Muscle layer of colon (tissue), 2 donors: Measurements from ENCODE around the gene MAP3K14.

ENCODE experiments used
- H3K27ac ChIP-seq: one replicate; pipeline ENCODE4 v1.7.0; 2013; ENCODE audit warnings: low read depth, mild to moderate bottlenecking, low read length, moderate library complexity
- H3K27me3 ChIP-seq, 2 donors: one replicate each; pipeline ENCODE4 v1.7.0; 2013; ENCODE audit warnings: low read length in 2 of 2, mild to moderate bottlenecking in 2 of 2; ENCODE audit not compliant: insufficient read depth in 2 of 2, control insufficient read depth in 1 of 2
- H3K36me3 ChIP-seq: one replicate; pipeline ENCODE4 v1.7.0; 2013; ENCODE audit warnings: mild to moderate bottlenecking, low read length; ENCODE audit not compliant: insufficient read depth
- H3K4me1 ChIP-seq: one replicate; pipeline ENCODE4 v1.7.0; 2013; ENCODE audit warnings: mild to moderate bottlenecking, low read length; ENCODE audit not compliant: insufficient read depth
- H3K4me3 ChIP-seq, 2 donors: one replicate each; pipeline ENCODE4 v1.7.0; 2013; ENCODE audit warnings: low read length in 2 of 2, low read depth in 1 of 2, mild to moderate bottlenecking in 1 of 2, moderate library complexity in 1 of 2
- H3K9ac ChIP-seq: one replicate; pipeline ENCODE4 v1.7.0; 2013; ENCODE audit warnings: low read length
- H3K9me3 ChIP-seq: one replicate; pipeline ENCODE4 v1.7.0; 2013; ENCODE audit warnings: mild to moderate bottlenecking, low read length
- donor health status: abdominal sarcoma.
- donor health status: Adenocarcinoma of cecum.

The MAP3K14 gene

GRCh38 chr17:45244725-45245656, 71.8 kb downstream of the MAP3K14 start:
- Histone ChIP-seq H3K36me3 (peaks cover 6% of the 10 kb centered on the region), H3K27me3 (peaks cover 6 to 16% of the 10 kb centered on the region in 2 donors), H3K27ac (no peak overlapping the region), H3K9ac (no peak overlapping the region), H3K4me1 (peaks cover 13% of the 10 kb centered on the region), H3K4me3 (no peak overlapping the region), H3K9me3 (no peaks in the 10 kb centered on the region)

DNA sequence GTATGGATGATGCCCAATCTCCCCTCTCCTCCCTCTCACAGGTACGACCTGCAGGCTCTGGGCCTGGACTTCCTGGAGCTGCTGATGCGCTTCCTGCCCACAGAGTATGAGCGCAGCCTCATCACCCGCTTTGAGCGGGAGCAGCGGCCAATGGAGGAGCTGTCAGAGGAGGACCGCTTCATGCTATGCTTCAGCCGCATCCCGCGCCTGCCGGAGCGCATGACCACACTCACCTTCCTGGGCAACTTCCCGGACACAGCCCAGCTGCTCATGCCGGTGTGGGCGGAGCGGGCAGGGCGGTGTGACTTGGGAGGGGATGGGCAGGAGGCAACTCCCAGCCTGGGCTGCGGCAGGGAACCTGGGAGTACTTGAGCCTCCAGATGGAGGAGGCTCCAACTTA, 73.1 kb downstream of the MAP3K14 start:
- H3K27ac ChIP-seq: no peak overlapping the region
- peaks cover 6 to 28% of the 10 kb centered on the region in 2 donors for H3K27me3 ChIP-seq
- H3K36me3 ChIP-seq: peaks cover 6% of the 10 kb centered on the region

DNA sequence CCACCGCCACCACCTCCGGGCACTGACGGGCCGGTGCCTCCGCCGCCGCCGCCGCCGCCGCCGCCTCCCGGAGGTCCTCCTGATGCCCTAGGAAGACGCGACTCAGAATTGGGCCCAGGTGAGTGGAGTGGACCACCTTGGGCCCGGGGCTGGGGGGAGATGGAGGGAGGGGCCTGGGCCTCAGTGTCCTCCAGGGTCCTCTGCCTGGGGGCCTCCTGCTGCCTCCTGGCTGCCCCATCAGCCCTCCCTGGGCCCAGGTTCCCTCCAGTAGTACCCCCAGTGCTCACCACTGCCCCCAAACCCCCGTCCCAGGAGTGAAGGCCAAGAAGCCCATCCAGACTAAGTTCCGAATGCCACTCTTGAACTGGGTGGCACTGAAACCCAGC, 74.8 kb downstream of the MAP3K14 start:
- H3K4me3 ChIP-seq: no peak overlapping the region
- peaks cover 13% of the 10 kb centered on the region for H3K4me1 ChIP-seq
- peaks cover 6 to 37% of the 10 kb centered on the region in 2 donors for H3K27me3 ChIP-seq
- peaks cover 6% of the 10 kb centered on the region for H3K36me3 ChIP-seq
- H3K9me3 ChIP-seq: no peaks in the 10 kb centered on the region
- H3K9ac ChIP-seq: no peak overlapping the region
- H3K27ac ChIP-seq: no peak overlapping the region

More for the DNA sequence above, 73.1 kb downstream of the MAP3K14 start:
- Histone ChIP-seq H3K4me3 (no peak overlapping the region), H3K9me3 (no peaks in the 10 kb centered on the region), H3K4me1 (peaks cover 13% of the 10 kb centered on the region), H3K9ac (no peak overlapping the region)

DNA sequence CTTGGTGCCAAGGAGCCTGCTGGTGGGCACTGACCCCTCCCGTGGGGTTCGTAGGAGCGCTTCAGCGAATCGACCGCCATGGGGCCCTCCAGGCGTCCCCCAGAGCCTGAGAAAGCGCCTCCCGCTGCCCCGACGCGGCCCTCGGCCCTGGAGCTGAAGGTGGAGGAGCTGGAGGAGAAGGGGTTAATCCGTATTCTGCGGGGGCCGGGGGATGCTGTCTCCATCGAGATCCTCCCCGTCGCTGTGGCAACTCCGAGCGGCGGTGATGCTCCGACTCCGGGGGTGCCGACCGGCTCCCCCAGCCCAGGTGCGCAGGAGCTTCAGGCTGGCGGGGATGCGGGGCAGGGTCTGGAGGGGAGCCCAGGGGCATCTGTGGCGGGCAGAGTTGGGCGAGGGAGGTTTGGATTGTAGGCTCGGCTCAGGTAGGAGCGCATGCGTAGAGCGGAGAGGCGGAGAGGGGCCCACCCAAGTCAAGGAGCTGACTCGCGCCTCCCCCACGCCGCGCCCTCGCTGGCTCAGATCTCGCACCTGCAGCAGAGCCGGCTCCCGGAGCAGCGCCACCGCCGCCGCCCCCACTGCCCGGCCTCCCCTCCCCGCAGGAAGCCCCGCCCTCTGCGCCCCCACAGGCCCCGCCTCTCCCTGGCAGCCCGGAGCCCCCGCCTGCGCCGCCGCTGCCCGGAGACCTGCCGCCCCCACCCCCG, 75.3 kb downstream of the MAP3K14 start:
- H3K4me1 ChIP-seq: peaks cover 7% of the 10 kb centered on the region
- peaks cover 6 to 37% of the 10 kb centered on the region in 2 donors for H3K27me3 ChIP-seq
- no peak overlapping the region for H3K27ac ChIP-seq
- peaks cover 6% of the 10 kb centered on the region for H3K36me3 ChIP-seq
- no peak overlapping the region for H3K4me3 ChIP-seq
- H3K9me3 ChIP-seq: no peaks in the 10 kb centered on the region
- H3K9ac ChIP-seq: no peak overlapping the region

DNA sequence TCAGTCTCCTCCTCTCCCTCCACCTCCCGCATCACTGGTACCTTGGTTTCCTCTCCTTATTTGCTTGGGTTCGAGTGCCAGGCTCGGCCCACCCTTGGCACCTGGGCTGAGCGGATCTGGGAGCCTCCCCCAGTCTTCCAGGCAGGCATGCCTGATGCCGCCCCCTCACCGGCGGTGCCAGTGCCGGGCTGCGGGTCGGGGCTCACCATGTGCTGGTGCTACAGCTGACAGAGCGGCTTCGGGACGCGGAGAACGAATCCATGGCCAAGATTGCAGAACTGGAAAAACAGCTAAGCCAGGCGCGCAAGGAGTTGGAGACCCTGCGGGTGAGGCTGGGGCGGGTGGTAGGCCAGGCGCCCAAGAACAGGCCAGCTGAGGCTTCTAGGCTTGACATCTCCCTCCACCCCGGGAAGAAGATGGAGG, 75.9 kb downstream of the MAP3K14 start:
- Histone ChIP-seq H3K4me3 (no peak overlapping the region), H3K4me1 (peaks cover 6% of the 10 kb centered on the region), H3K27ac (no peak overlapping the region), H3K27me3 (peaks cover 6 to 42% of the 10 kb centered on the region in 2 donors), H3K9ac (no peak overlapping the region), H3K36me3 (peaks cover 6% of the 10 kb centered on the region), H3K9me3 (no peaks in the 10 kb centered on the region)

DNA sequence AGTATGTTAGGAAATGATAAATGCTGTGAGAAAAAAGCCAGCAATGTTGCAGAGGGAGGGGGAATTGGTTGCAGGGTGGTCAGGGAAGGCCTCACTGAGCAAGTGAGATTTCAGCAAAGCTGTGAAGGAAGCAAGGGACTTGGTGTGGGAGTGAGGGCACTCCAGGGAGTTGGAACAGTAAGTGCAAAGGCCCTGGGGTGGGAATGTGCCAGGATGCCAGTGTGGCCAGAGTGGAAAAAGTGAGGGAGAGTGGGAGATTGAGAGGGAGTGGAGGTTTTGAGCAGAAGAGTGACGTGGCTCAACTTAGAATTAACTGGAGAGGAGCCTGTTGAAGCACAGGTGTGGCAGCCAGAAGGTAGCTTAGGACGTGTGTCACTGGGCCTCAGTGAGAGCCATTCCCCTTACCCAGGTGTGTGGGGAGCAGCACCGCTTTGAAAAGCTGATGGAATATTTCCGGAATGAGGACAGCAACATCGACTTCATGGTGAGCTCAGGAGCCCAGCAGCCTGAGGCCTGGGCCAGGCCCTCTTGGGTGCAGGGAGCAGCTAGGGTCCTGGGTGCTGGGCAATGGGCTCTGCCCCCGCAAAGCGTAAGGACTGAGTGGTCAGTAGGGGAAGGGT, 78.6 kb downstream of the MAP3K14 start:
- Histone ChIP-seq H3K9me3 (no peaks in the 10 kb centered on the region), H3K4me1 (peaks cover 6% of the 10 kb centered on the region), H3K9ac (no peak overlapping the region), H3K27me3 (peaks cover 6 to 43% of the 10 kb centered on the region in 2 donors), H3K27ac (no peak overlapping the region), H3K36me3 (no peaks in the 10 kb centered on the region), H3K4me3 (no peak overlapping the region)

DNA sequence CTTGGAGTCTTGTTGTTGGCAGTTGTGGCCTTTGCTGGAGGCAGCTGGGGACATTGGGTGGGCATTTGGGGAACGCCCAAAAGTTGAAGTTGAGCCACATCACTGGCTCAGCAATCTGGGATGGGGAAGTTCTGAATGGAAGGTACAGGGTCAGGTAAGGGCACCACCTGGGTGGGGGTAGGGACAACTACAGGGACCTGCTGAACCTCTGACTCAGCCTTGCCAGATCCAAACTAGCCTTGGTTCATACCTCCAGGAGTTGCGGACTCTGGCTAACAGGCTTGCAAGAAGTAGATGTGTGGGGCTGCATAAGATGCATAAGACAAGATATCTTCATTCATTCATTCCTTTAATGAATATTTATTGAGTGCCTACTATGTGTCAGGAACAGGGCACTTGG, 79.1 kb downstream of the MAP3K14 start:
- no peak overlapping the region for H3K4me3 ChIP-seq
- peaks cover 6 to 43% of the 10 kb centered on the region in 2 donors for H3K27me3 ChIP-seq
- H3K9ac ChIP-seq: no peak overlapping the region
- no peaks in the 10 kb centered on the region for H3K9me3 ChIP-seq
- H3K4me1 ChIP-seq: peaks cover 6% of the 10 kb centered on the region
- no peaks in the 10 kb centered on the region for H3K36me3 ChIP-seq
- no peak overlapping the region for H3K27ac ChIP-seq

- Histone ChIP-seq H3K4me3 (no peak overlapping the region), H3K4me1 (peaks cover 3% of the 10 kb centered on the region), H3K36me3 (no peaks in the 10 kb centered on the region), H3K27me3 (peaks cover 3 to 39% of the 10 kb centered on the region in 2 donors), H3K27ac (no peak overlapping the region), H3K9ac (no peak overlapping the region), H3K9me3 (no peaks in the 10 kb centered on the region)
Observed at GRCh38 chr17:45236282-45236606, 80.6 kb downstream of the MAP3K14 start.

GRCh38 chr17:45235416-45236281, 81.2 kb downstream of the MAP3K14 start:
- peaks cover 0 to 33% of the 10 kb centered on the region in 2 donors for H3K27me3 ChIP-seq
- peaks cover 3% of the 10 kb centered on the region for H3K4me1 ChIP-seq
- H3K9ac ChIP-seq: no peak overlapping the region
- H3K36me3 ChIP-seq: no peaks in the 10 kb centered on the region
- no peak overlapping the region for H3K27ac ChIP-seq
- no peak overlapping the region for H3K4me3 ChIP-seq
- no peaks in the 10 kb centered on the region for H3K9me3 ChIP-seq

DNA sequence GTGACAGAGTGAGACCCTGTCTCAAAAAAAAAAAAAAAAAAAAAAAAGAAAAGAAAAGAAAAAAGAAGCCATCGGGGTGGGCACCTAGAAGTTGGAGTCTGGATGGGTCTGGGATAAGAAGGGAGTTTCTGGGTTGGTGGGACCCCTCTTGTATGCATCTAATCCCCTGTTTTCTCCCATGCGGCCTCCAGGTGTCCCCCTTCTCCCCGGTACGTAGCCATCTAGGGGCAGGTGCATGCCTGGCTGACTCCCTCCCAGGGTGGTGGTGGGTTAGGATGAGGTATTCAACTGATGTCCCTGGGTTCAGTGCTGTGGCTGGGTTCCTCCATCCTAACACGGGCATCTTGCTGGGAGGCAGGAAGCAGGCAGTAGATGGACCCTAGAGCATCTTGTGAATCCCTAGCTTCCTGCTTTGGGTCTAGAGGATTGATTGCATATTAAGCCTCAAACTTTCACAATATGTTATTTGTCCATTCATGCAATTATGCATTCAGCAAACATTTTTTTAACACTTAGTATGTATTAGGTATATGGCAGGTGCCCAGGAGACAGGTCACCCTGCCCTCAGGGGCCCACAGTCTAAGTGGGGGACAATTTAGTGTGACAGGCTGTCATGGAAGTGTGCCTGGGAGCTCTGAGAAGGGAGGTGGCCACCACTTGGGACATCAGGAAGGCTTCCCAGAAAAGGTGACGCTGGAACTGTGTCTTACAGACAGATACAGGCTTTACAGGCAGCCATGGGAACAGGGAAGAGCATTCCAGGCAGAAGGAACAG, 82.0 kb downstream of the MAP3K14 start:
- Histone ChIP-seq H3K9me3 (no peaks in the 10 kb centered on the region), H3K36me3 (no peaks in the 10 kb centered on the region), H3K27me3 (peaks cover 0 to 26% of the 10 kb centered on the region in 2 donors), H3K27ac (no peak overlapping the region), H3K9ac (no peak overlapping the region), H3K4me1 (peaks cover 8% of the 10 kb centered on the region), H3K4me3 (no peak overlapping the region)
